ENCODE data around the gene MAML3.

- no peak for TF ChIP-seq REST (IDR thresholded peaks at IDR 0.05; ENCODE audit: insufficient read depth in 1 of 2, low read depth in 2 of 2, low read length in 2 of 2)
- TF ChIP-seq FOXP2 (optimal IDR thresholded peaks at IDR 0.05; ENCODE audit: borderline replicate concordance, extremely low read depth, extremely low read length, insufficient read depth): no peak
- no peak for TF ChIP-seq POLR2AphosphoS5 (IDR thresholded peaks at IDR 0.05; ENCODE audit: low read depth, low read length)
- TF ChIP-seq SIN3A (IDR thresholded peaks at IDR 0.05; ENCODE audit: borderline replicate concordance, insufficient read depth, low read length): no peak
Observed at GRCh38 chr4:139889264-139889663, 264.7 kb downstream of the MAML3 start.
